ENCODE measurements around the gene PPP2R3B. TPM values are rescaled to one million over a fixed set of nuclear protein-coding genes. Genes with fewer than 3 reads are reported as not detected.
A peak's percentile ranks its signal among the peaks of the same experiment; 100 is the strongest.

Gene PPP2R3B
- total and polyA plus RNA-seq, 8 donors = 5.0 to 38.8 (median 6.9) TPM

DNA sequence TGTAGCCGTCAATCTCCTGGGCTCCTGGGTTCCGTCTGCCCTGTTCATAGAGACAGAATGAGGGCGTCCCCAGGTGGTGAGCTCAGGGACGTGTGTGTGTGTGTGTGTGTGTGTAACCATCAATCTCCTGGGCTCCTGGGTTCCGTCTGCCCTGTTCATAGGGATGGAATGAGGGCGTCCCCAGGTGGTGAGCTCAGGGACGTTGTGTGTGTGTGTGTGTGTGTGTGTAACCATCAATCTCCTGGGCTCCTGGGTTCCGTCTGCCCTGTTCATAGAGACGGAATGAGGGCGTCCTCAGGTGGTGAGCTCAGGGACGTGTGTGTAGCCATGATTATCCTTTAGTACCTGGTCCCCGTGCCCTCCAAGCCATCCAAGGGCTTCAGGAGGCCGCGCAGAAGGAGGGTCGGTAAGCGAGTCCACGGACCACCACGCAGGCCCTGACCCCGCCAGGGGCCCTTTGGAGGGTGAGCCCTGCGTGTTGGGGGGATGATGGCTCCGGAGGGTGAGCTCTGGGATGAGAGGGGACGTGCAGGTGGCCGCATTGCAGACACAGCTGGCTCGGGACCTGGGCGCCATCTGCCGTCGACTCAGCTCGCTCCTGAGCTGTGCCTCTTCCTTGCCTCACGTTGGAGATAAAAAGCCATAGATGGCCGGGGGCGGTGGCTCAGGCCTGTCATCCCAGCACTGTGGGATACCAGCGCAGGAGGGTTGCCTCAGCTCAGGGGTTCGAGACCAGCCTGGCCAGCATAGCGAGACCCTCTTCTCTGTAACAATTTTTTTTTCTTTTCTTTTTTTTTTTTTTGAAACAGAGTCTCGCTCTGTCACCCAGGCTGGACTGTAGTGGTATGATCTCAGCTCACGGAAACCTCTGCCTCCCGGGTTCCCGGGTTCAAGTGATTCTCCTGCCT, 62.7 kb downstream of the PPP2R3B start:
- DNase-seq (peak in 4 of 6 donors; percentile 60 to 90 (median 74)), FAIRE-seq (peak; percentile 97), ATAC-seq (peak; percentile 42 to 66 (median 48))
- Histone ChIP-seq H3K4me1 (peaks cover 0 to 5% (median 3%) of the 10 kb centered on the region in 3 donors), H3K36me3 (no peaks in the 10 kb centered on the region), H3K27me3 (no peaks in the 10 kb centered on the region), H3K4me3 (no peak overlapping the region), H3K27ac (no peak overlapping the region), H3K9me3 (no peaks in the 10 kb centered on the region)
- intact Hi-C loops (cut with DNase I) = no loop called here
- WGBS, 2 donors = 55 to 65% methylated on average over 36 to 38 of the region's 38 CpGs
- TF ChIP-seq, protein P1, sequence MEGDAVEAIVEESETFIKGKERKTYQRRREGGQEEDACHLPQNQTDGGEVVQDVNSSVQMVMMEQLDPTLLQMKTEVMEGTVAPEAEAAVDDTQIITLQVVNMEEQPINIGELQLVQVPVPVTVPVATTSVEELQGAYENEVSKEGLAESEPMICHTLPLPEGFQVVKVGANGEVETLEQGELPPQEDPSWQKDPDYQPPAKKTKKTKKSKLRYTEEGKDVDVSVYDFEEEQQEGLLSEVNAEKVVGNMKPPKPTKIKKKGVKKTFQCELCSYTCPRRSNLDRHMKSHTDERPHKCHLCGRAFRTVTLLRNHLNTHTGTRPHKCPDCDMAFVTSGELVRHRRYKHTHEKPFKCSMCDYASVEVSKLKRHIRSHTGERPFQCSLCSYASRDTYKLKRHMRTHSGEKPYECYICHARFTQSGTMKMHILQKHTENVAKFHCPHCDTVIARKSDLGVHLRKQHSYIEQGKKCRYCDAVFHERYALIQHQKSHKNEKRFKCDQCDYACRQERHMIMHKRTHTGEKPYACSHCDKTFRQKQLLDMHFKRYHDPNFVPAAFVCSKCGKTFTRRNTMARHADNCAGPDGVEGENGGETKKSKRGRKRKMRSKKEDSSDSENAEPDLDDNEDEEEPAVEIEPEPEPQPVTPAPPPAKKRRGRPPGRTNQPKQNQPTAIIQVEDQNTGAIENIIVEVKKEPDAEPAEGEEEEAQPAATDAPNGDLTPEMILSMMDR (IDR thresholded peaks at IDR 0.05) = no peak

DNA sequence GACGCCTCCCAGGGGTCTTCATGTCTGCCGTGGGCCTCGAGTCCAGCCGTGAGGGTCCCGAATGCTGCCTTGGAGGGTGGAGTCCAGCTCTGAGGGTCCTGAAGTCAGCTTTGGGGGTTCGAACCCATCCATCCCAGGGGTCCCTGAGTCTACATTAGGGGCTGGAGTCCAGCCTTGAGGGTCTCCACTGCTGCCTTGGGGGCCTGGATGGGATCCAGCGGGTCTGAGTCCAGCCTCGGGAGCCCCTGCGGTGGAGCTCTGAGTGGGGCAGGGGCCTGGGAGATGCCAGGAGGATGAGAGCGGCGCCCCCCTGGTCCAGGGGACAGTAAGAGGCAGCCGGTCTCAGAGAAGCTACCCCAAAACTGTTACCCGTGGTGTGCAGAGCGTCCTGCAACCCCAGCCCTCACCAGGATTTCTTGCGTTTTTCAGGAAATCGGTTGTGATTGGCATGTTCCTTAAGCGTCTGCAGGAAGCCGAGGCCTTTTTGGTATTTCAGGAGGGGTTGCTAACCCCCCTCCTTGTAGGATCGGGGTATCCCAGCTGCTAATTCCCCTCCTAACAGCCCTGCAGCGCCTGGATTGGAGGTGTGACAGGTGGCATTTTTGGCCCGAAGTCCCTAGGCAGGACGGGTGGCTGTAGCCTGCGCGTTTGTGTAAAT, 66.5 kb downstream of the PPP2R3B start:
- Histone ChIP-seq H3K4me1 (peaks cover 0 to 5% (median 3%) of the 10 kb centered on the region in 3 donors), H3K4me3 (peak overlapping the region; percentile 61 to 97 (median 89)), H3K36me3 (peaks cover 0 to under 1% (median 0%) of the 10 kb centered on the region in 3 donors), H3K27ac (peak overlapping the region in 2 of 4 donors; percentile 34 to 44), H3K27me3 (no peaks in the 10 kb centered on the region), H3K9me3 (no peaks in the 10 kb centered on the region)
- FAIRE-seq (no peak), DNase-seq (peak in 5 of 6 donors; percentile 37 to 82 (median 63)), ATAC-seq (no peak)
- TF ChIP-seq, protein P1 (IDR thresholded peaks at IDR 0.05) = no peak
- intact Hi-C loops (cut with DNase I) = no loop called here
- 1 to 2% methylated on average over 24 of the region's 24 CpGs for WGBS, 2 donors

DNA sequence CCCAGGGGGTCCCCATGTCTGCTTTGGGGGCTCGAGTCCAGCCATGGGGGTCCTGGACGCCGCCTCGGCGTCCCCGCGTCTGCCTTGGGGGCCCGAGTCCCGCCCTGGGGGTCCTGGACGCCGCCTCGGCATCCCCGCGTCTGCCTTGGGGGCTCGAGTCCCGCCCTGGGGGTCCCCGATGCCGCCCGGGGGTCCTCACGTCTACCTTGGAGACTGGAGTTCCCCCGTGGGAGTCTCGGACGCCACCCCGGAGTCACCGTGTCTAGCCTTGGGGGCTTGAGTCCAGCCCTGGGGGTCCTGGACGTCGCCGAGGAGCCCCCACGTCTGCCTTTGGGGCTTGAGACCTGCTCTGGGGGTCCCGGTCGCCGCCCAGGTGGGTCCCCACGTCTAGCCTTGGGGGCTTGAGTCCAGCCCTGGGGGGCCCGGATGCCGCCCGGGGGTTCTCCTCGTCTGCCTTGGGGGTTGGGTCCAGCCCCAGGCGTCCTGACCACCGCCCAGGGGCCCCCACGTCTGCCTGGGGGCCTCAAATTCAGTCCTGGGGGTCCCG, 67.1 kb downstream of the PPP2R3B start:
- Histone ChIP-seq H3K27me3 (no peaks in the 10 kb centered on the region), H3K4me1 (peaks cover 0 to 5% (median 3%) of the 10 kb centered on the region in 3 donors), H3K27ac (peak overlapping the region in 3 of 4 donors; percentile 32 to 68 (median 68)), H3K36me3 (peaks cover 0 to 7% (median 0%) of the 10 kb centered on the region in 3 donors), H3K9me3 (no peaks in the 10 kb centered on the region), H3K4me3 (peak overlapping the region; percentile 61 to 97 (median 89))
- no peak for ATAC-seq
- intact Hi-C loops (cut with DNase I) = no loop called here
- TF ChIP-seq, protein P1 (IDR thresholded peaks at IDR 0.05) = no peak
- 0 to 1% methylated on average over 34 to 41 of the region's 41 CpGs for WGBS, 2 donors
- FAIRE-seq = no peak
- peak; percentile 29 to 87 (median 62) for DNase-seq

DNA sequence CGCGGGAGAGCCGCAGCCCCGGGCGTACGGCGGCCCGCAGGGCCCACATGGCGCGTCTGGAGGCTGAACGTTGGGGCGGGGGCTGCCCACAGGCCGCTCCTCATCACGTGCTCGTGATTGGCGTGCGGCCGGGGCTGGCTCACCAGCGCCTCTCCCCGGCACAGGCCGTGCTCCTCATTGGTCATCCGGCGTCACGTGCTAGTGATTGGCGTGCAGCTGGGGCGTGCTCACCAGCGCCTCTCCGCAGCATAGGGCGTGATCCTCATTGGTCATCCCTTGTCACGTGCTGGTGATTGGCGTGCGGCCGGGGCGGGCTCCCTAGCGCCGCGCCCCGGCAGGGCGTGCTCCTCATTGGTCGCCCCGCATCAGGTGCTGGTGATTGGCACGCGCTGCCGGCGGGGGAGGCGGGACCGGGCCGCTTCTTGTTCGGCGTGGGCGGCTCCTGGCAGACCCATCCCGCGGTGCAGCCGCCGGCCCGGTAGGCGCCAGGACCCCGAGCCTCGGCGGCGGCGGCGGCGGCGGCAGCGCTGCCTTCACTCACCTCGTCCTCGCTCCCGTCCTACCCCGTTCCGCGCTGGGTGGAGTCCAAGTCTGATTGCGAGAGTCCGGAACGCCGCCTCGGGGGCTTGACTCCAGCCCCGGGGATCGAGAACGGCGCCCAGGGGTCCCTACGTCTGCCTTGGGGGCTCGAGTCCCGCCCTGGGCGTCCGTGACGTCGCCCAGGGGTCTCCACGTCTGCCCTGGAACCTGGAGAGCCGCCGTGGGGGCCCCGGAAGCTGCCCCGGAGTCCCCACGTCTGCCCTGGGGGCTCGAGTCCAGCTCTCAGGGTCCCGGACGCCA, 67.7 kb downstream of the PPP2R3B start, which contains the start of gene GTPBP6:
Gene GTPBP6 (minus strand): TSS at position 58 of the 840 bp plus-strand sequence. CDS start 9 bp downstream, at position 49.
- TF ChIP-seq, protein P1 (IDR thresholded peaks at IDR 0.05) = peak in 1 of 4 donors; percentile 7
- H3K27ac ChIP-seq = peak within 1 kb of the TSS; percentile 80 to 94 (median 92)
- peak within 1 kb of the TSS; percentile 61 to 97 (median 89) for H3K4me3 ChIP-seq
- H3K27me3 ChIP-seq = no peaks in the 10 kb centered on the region
- intact Hi-C loops (cut with DNase I) = no loop called here
- no peaks in the 10 kb centered on the region for H3K9me3 ChIP-seq
- peaks cover 0 to 10% (median 0%) of the 10 kb centered on the region in 3 donors for H3K36me3 ChIP-seq
- DNase-seq = peak; percentile 97 to 100 (median 100)
- H3K4me1 ChIP-seq = peaks cover 0 to 5% (median 3%) of the 10 kb centered on the region in 3 donors
- peak; percentile 71 to 87 (median 80) for ATAC-seq
- FAIRE-seq = no peak
- WGBS, 2 donors = 0% methylated on average over 82 to 97 of the region's 97 CpGs
